OCI-LY1 (cell line): Measurements from ENCODE around the gene SHANK3.

Experiments used
- CTCF ChIP-seq: fragments of 200-600 bp; sonication (generic), shearing (Covaris generic); IDR thresholded peaks from 2 replicates; pipeline ENCODE4 v1.5.1; 2017; ENCODE audit warnings: mild to moderate bottlenecking, antibody characterized with exemption, low read length, moderate library complexity, mixed read lengths
- EZH2 ChIP-seq: fragments of 200-600 bp; sonication (generic), shearing (Covaris generic); IDR thresholded peaks from 2 replicates; pipeline ENCODE4 v1.8.0; 2017; ENCODE audit warnings: borderline replicate concordance, mixed run types, mild to moderate bottlenecking, antibody characterized with exemption, low read length, moderate library complexity, mixed read lengths

DNA sequence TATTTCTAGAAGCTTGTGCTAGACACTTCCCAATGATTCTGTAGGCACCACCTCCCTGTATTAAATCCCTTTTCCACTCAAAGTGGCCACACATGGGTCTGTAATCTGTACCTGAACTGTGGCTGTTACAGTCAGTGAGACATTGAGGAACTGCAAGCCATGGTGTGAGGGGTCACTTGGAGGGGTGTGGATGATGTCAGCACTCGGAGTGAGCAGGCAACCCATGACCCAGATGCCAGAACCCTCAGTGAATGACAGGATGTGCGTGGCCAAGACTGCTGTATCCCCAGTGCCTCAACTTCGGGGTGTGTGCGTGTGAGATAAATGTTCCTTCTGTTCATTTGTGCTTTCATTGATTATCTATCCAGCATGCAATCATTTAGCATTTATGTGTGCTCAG lies 14.7 kb upstream of the SHANK3 start:
- TF ChIP-seq CTCF: no peak
- TF ChIP-seq EZH2: no peak
